Measurements from ENCODE around the gene RAB17. TPM values are rescaled to one million over a fixed set of nuclear protein-coding genes. Genes with fewer than 3 reads are reported as not detected.

Gene RAB17
- total and polyA plus RNA-seq, 3 experiments from 2014 or later = not detected

DNA sequence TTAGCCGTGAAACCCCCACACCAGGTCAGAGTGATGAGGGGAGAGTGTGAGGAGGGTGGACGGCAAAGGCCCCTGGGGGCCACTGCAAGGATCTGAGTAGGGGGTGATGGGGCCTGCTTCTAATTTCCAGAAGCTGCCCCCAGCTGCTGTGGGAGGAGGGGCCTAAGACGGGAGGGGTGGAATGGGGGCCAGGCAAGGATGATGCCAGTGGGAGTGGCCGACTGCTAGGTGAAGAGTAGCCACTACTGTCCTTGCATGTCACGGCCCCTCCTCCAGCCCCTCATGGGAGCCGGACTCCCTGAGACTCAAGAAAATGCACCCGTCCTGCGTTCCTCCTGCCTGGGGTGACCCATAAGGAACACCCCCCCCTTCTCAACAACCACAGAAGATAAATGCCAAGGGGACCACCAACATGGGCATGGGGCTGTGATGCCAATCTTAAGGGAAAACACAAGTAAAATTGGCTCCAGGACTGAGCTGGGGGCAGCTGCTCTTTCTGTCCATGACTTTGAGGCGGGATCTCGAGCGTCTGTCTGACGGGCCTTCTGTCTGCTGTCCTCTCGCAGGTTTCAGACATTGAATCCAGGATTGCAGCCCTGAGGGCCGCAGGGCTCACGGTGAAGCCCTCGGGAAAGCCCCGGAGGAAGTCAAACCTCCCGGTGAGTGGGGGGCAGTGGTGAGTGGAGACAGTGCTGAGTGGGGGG lies 48.4 kb downstream of the RAB17 start:
- no peaks in the 10 kb centered on the region for H3K9me3 ChIP-seq (ENCODE audit: low read length)
- Mint-ChIP-seq H3K9me3 (no peaks in the 10 kb centered on the region), H3K27me3 (peaks cover 0 to 26% of the 10 kb centered on the region in 2 donors), H3K4me3 (no peak overlapping the region), H3K27ac (no peak overlapping the region), H3K4me1 (no peaks in the 10 kb centered on the region), H3K36me3 (peaks cover 0 to 3% (median 0%) of the 10 kb centered on the region in 3 donors)
- no peaks in the 10 kb centered on the region for H3K36me3 ChIP-seq (ENCODE audit: insufficient read depth, low read length)
- DNase-seq = no peak
- no peak overlapping the region for H3K27ac ChIP-seq (ENCODE audit: low read depth, low read length)
- H3K4me1 ChIP-seq (ENCODE audit: insufficient read depth, low read length) = no peaks in the 10 kb centered on the region
- H3K27me3 ChIP-seq (ENCODE audit: insufficient read depth, low read length, poor library complexity, severe bottlenecking) = peaks cover 3% of the 10 kb centered on the region
- CTCF ChIA-PET = interaction anchor here (1.5 kb wide), 1 partner anchor 14 kb away, joined by 3 read pairs; no protein-coding TSS in a partner anchor
- POLR2A ChIA-PET = no interaction called here
- no peak overlapping the region for H3K4me3 ChIP-seq (ENCODE audit: low read length)

DNA sequence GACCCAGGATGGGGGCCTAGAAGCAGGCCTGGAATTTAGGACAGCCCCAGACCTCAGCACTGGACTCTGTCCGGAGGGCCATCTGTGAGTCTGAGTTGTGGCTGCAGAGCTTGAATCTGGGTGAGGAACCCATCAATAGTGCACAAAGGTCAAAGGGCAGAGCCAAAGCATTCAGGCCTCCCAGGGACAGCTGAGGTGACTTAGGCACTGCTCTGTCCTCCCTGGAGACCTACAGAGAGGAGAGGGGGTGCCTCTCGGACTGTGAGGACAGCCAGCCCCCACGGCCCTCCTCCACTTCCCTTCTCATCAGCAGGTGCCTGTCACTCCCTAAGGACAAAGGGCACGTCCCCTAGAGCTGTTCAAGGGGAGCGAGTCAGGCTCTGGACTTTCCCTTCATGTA lies 49.3 kb downstream of the RAB17 start:
- Histone ChIP-seq H3K4me3 (ENCODE audit: low read length) (no peak overlapping the region), H3K4me1 (ENCODE audit: insufficient read depth, low read length) (no peaks in the 10 kb centered on the region), H3K27ac (ENCODE audit: low read depth, low read length) (no peak overlapping the region), H3K27me3 (ENCODE audit: insufficient read depth, low read length, poor library complexity, severe bottlenecking) (peaks cover 3% of the 10 kb centered on the region), H3K9me3 (ENCODE audit: low read length) (no peaks in the 10 kb centered on the region), H3K36me3 (ENCODE audit: insufficient read depth, low read length) (no peaks in the 10 kb centered on the region)
- peaks cover 0 to 3% (median 0%) of the 10 kb centered on the region in 3 donors for H3K36me3 Mint-ChIP-seq
- H3K27ac Mint-ChIP-seq = no peak overlapping the region
- H3K27me3 Mint-ChIP-seq = peaks cover 2 to 33% of the 10 kb centered on the region in 2 donors
- DNase-seq = no peak
- H3K4me3 Mint-ChIP-seq = no peak overlapping the region
- H3K9me3 Mint-ChIP-seq = peaks cover 0 to 3% (median 0%) of the 10 kb centered on the region in 5 donors
- no peaks in the 10 kb centered on the region for H3K4me1 Mint-ChIP-seq
- POLR2A ChIA-PET = no interaction called here
- CTCF ChIA-PET = interaction anchor here (1.5 kb wide), 1 partner anchor 15 kb away, joined by 3 read pairs; no protein-coding TSS in a partner anchor

DNA sequence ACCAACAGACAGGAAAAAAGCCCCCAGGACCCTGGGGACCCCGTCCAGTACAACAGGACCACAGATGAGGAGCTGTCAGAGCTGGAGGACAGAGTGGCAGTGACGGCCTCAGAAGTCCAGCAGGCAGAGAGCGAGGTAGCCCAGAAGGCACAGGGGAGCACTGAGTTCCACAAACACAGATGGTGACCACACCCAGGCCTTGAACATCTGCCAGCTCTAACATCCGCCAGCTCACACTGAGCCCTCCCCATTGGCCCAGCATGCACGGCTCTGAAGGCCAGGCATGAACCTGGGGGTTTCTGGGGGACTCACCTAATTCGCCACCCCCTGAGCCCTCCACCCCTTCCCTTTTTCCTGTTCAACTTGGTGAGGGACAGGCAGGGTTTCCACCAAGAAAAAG lies 49.7 kb downstream of the RAB17 start:
- Histone ChIP-seq H3K9me3 (ENCODE audit: low read length) (no peaks in the 10 kb centered on the region), H3K27ac (ENCODE audit: low read depth, low read length) (no peak overlapping the region), H3K36me3 (ENCODE audit: insufficient read depth, low read length) (no peaks in the 10 kb centered on the region), H3K4me3 (ENCODE audit: low read length) (no peak overlapping the region), H3K27me3 (ENCODE audit: insufficient read depth, low read length, poor library complexity, severe bottlenecking) (peaks cover 3% of the 10 kb centered on the region), H3K4me1 (ENCODE audit: insufficient read depth, low read length) (no peaks in the 10 kb centered on the region)
- H3K9me3 Mint-ChIP-seq = peaks cover 0 to 3% (median 0%) of the 10 kb centered on the region in 5 donors
- no peak overlapping the region for H3K4me3 Mint-ChIP-seq
- POLR2A ChIA-PET = no interaction called here
- CTCF ChIA-PET = no interaction called here
- no peaks in the 10 kb centered on the region for H3K4me1 Mint-ChIP-seq
- peaks cover 3 to 37% of the 10 kb centered on the region in 2 donors for H3K27me3 Mint-ChIP-seq
- DNase-seq = no peak
- H3K27ac Mint-ChIP-seq = no peak overlapping the region
- H3K36me3 Mint-ChIP-seq = peaks cover 0 to 3% (median 0%) of the 10 kb centered on the region in 3 donors

GRCh38 chr2:237540223-237540775 lies 50.2 kb downstream of the RAB17 start:
- DNase-seq = no peak
- no peaks in the 10 kb centered on the region for H3K9me3 ChIP-seq (ENCODE audit: low read length)
- H3K27me3 ChIP-seq (ENCODE audit: insufficient read depth, low read length, poor library complexity, severe bottlenecking) = peaks cover 3% of the 10 kb centered on the region
- peaks cover 0 to 3% (median 0%) of the 10 kb centered on the region in 3 donors for H3K36me3 Mint-ChIP-seq
- ChIA-PET CTCF (no interaction called here), POLR2A (no interaction called here)
- H3K4me3 ChIP-seq (ENCODE audit: low read length) = no peak overlapping the region
- H3K9me3 Mint-ChIP-seq = peaks cover 0 to 3% (median 0%) of the 10 kb centered on the region in 5 donors
- H3K4me1 Mint-ChIP-seq = no peaks in the 10 kb centered on the region
- no peak overlapping the region for H3K27ac Mint-ChIP-seq
- no peaks in the 10 kb centered on the region for H3K36me3 ChIP-seq (ENCODE audit: insufficient read depth, low read length)
- H3K27me3 Mint-ChIP-seq = peaks cover 3 to 39% of the 10 kb centered on the region in 2 donors
- H3K4me1 ChIP-seq (ENCODE audit: insufficient read depth, low read length) = no peaks in the 10 kb centered on the region
- no peak overlapping the region for H3K4me3 Mint-ChIP-seq
- no peak overlapping the region for H3K27ac ChIP-seq (ENCODE audit: low read depth, low read length)

GRCh38 chr2:237539681-237540080 lies 50.9 kb downstream of the RAB17 start:
- ChIA-PET CTCF (no interaction called here), POLR2A (no interaction called here)
- H3K27me3 ChIP-seq (ENCODE audit: insufficient read depth, low read length, poor library complexity, severe bottlenecking) = peaks cover 3% of the 10 kb centered on the region
- no peak overlapping the region for H3K27ac ChIP-seq (ENCODE audit: low read depth, low read length)
- Mint-ChIP-seq H3K27me3 (peaks cover 3 to 39% of the 10 kb centered on the region in 2 donors), H3K4me3 (no peak overlapping the region), H3K27ac (no peak overlapping the region), H3K9me3 (peaks cover 0 to 3% (median 0%) of the 10 kb centered on the region in 5 donors), H3K36me3 (peaks cover 0 to 3% (median 0%) of the 10 kb centered on the region in 3 donors), H3K4me1 (no peaks in the 10 kb centered on the region)
- H3K9me3 ChIP-seq (ENCODE audit: low read length) = no peaks in the 10 kb centered on the region
- no peak overlapping the region for H3K4me3 ChIP-seq (ENCODE audit: low read length)
- H3K36me3 ChIP-seq (ENCODE audit: insufficient read depth, low read length) = no peaks in the 10 kb centered on the region
- no peaks in the 10 kb centered on the region for H3K4me1 ChIP-seq (ENCODE audit: insufficient read depth, low read length)
- no peak for DNase-seq

DNA sequence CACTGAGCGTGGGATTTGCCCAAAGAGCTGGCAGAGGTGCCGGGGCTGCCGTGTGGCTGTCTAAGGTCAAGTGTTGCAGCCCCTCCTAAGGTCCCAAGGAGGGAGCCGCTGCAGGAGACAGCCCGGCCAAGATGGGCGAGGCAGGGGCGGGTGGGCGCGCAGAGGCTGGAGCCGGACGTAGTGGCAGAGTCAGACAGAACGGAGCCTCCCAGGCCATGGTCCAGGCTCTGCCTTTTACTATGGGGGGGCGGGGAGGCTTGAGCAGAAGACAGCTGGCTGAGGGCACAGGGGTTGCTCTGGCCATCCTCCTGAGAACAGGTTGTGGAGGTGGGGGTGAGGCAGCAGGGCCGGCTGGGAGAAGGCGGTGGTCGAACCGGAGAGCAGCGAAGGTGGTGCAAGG lies 51.6 kb downstream of the RAB17 start:
- POLR2A ChIA-PET = no interaction called here
- H3K36me3 ChIP-seq (ENCODE audit: insufficient read depth, low read length) = no peaks in the 10 kb centered on the region
- H3K4me3 Mint-ChIP-seq = no peak overlapping the region
- no peaks in the 10 kb centered on the region for H3K9me3 ChIP-seq (ENCODE audit: low read length)
- no peaks in the 10 kb centered on the region for H3K4me1 Mint-ChIP-seq
- H3K27me3 Mint-ChIP-seq = peaks cover 3 to 39% of the 10 kb centered on the region in 2 donors
- CTCF ChIA-PET = no interaction called here
- H3K27ac ChIP-seq (ENCODE audit: low read depth, low read length) = no peak overlapping the region
- no peaks in the 10 kb centered on the region for H3K4me1 ChIP-seq (ENCODE audit: insufficient read depth, low read length)
- H3K4me3 ChIP-seq (ENCODE audit: low read length) = no peak overlapping the region
- H3K27me3 ChIP-seq (ENCODE audit: insufficient read depth, low read length, poor library complexity, severe bottlenecking) = peaks cover 3% of the 10 kb centered on the region
- no peak overlapping the region for H3K27ac Mint-ChIP-seq
- DNase-seq = no peak
- H3K9me3 Mint-ChIP-seq = peaks cover 0 to 3% (median 0%) of the 10 kb centered on the region in 5 donors
- H3K36me3 Mint-ChIP-seq = peaks cover 0 to 3% (median 0%) of the 10 kb centered on the region in 3 donors

DNA sequence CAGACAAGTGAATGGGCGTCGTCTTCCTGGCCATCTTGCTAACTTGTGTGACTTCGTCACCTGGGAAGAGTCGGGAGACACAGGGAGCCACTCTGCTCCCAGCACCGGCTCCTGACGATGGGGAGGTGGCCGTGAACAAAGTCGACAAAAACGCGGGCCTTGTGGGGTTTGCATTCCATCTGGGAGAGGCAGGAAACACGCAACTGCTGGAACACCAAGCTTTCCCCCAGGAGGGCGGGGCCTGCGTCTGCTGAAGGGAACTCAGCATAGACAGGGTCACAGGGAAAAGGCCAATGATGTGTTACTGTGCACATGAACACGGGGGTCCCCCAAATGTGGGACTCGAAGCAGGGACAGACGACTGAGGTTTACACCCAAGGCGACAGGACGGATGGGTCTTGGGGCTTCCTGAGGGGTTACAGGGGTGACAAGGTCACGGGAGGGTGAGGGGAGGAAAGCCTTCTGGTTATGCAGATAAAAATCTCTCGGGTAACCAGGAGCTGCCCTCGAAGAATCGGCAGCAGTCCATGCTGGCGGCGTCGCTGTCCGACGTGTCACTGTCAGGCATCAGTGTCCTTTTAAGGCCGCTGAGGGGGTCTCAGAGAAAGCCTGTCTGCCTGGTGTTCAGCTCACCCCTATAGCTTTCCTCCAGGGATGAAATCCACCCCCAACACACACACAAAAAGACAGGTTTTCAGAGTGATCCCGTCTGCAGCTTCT lies 52.4 kb downstream of the RAB17 start:
- Histone ChIP-seq H3K27me3 (ENCODE audit: insufficient read depth, low read length, poor library complexity, severe bottlenecking) (peaks cover 3% of the 10 kb centered on the region), H3K27ac (ENCODE audit: low read depth, low read length) (no peak overlapping the region), H3K4me3 (ENCODE audit: low read length) (no peak overlapping the region), H3K4me1 (ENCODE audit: insufficient read depth, low read length) (no peaks in the 10 kb centered on the region), H3K36me3 (ENCODE audit: insufficient read depth, low read length) (no peaks in the 10 kb centered on the region), H3K9me3 (ENCODE audit: low read length) (no peaks in the 10 kb centered on the region)
- Mint-ChIP-seq H3K27me3 (peaks cover 3 to 39% of the 10 kb centered on the region in 2 donors), H3K36me3 (peaks cover 0 to 3% (median 0%) of the 10 kb centered on the region in 3 donors), H3K27ac (peak overlapping the region in 1 of 8 donors; percentile 67), H3K9me3 (peaks cover 0 to 3% (median 0%) of the 10 kb centered on the region in 5 donors), H3K4me3 (no peak overlapping the region), H3K4me1 (no peaks in the 10 kb centered on the region)
- no peak for DNase-seq
- POLR2A ChIA-PET = no interaction called here
- CTCF ChIA-PET = no interaction called here

GRCh38 chr2:237536617-237537016 lies 53.9 kb downstream of the RAB17 start:
- Mint-ChIP-seq H3K27ac (no peak overlapping the region), H3K9me3 (peaks cover 0 to 3% (median 0%) of the 10 kb centered on the region in 5 donors), H3K4me3 (no peak overlapping the region), H3K4me1 (no peaks in the 10 kb centered on the region), H3K27me3 (peaks cover 3 to 38% of the 10 kb centered on the region in 2 donors), H3K36me3 (peaks cover 0 to 2% (median 0%) of the 10 kb centered on the region in 3 donors)
- DNase-seq = no peak
- H3K4me3 ChIP-seq (ENCODE audit: low read length) = no peak overlapping the region
- H3K9me3 ChIP-seq (ENCODE audit: low read length) = no peaks in the 10 kb centered on the region
- H3K4me1 ChIP-seq (ENCODE audit: insufficient read depth, low read length) = no peaks in the 10 kb centered on the region
- peaks cover 3% of the 10 kb centered on the region for H3K27me3 ChIP-seq (ENCODE audit: insufficient read depth, low read length, poor library complexity, severe bottlenecking)
- ChIA-PET CTCF (no interaction called here), POLR2A (no interaction called here)
- H3K27ac ChIP-seq (ENCODE audit: low read depth, low read length) = no peak overlapping the region
- H3K36me3 ChIP-seq (ENCODE audit: insufficient read depth, low read length) = no peaks in the 10 kb centered on the region

All from CD8-positive, alpha-beta memory T cell (primary cell).